CD14-positive monocyte (primary cell): ENCODE measurements around the gene LRP1B. TPM values are rescaled to one million over a fixed set of nuclear protein-coding genes. Genes with fewer than 3 reads are reported as not detected.

Experiments used
- DNase-seq, 3 donors: peaks; one replicate each; pipeline ENCODE4 v3.0.0-alpha.2; 2011 to 2022
- H2AFZ ChIP-seq: 2 replicates; pipeline ENCODE4 v1.6.0; 2012; ENCODE audit warnings: mild to moderate bottlenecking, low read depth, low read length, inconsistent platforms; ENCODE audit not compliant: insufficient read depth, poor library complexity, severe bottlenecking
- H3K27ac ChIP-seq, 2 donors: 1 replicate in 1 of 2; 2 replicates in 1 of 2; pipeline ENCODE4 v1.5.1; 2012 to 2013; ENCODE audit warnings: low read length in 2 of 2, control low read depth in 1 of 2, inconsistent platforms in 1 of 2, low read depth in 1 of 2, mild to moderate bottlenecking in 1 of 2
- H3K27me3 ChIP-seq, 2 donors: one replicate each; pipeline versions ENCODE4 v1.6.0 to v1.6.1; 2011 to 2013; ENCODE audit warnings: low read length in 2 of 2; ENCODE audit not compliant: control insufficient read depth in 2 of 2, insufficient read depth in 2 of 2
- H3K36me3 ChIP-seq, 2 donors: replicated peaks in 1 of 2; 1 replicate in 1 of 2; 2 replicates in 1 of 2; pipeline versions ENCODE4 v1.5.1 to v1.6.1; 2012 to 2013; ENCODE audit warnings: low read length in 2 of 2, control low read depth in 1 of 2, inconsistent platforms in 1 of 2, mild to moderate bottlenecking in 1 of 2; ENCODE audit not compliant: insufficient read depth in 2 of 2, control insufficient read depth in 1 of 2
- H3K4me1 ChIP-seq, 2 donors: 1 replicate in 1 of 2; 2 replicates in 1 of 2; pipeline versions ENCODE4 v1.5.1 to v1.6.1; 2012 to 2013; ENCODE audit warnings: low read length in 2 of 2, control low read depth in 1 of 2, inconsistent platforms in 1 of 2, mild to moderate bottlenecking in 1 of 2, moderate library complexity in 1 of 2; ENCODE audit not compliant: insufficient read depth in 2 of 2, control insufficient read depth in 1 of 2
- H3K4me2 ChIP-seq: replicated peaks from 2 replicates; pipeline ENCODE3; 2012; ENCODE audit warnings: low read length, moderate library complexity, mild to moderate bottlenecking; ENCODE audit not compliant: poor library complexity, severe bottlenecking; ENCODE audit errors: extremely low read depth
- H3K4me3 ChIP-seq, 3 experiments: fragments of 200-600 bp in 1 of 3; sonication (generic) in 1 of 3; replicated peaks in 1 of 3; 1 replicate in 2 of 3; 2 replicates in 1 of 3; pipeline ENCODE4 v1.5.1; 2011 to 2013; ENCODE audit warnings: low read length in 3 of 3, mild to moderate bottlenecking in 3 of 3, control low read depth in 2 of 3, low read depth in 2 of 3, inconsistent platforms in 1 of 3, moderate library complexity in 1 of 3
- H3K79me2 ChIP-seq: 2 replicates; pipeline ENCODE4 v1.6.0; 2012; ENCODE audit warnings: mild to moderate bottlenecking, control low read depth, inconsistent platforms, low read length, moderate library complexity; ENCODE audit not compliant: insufficient read depth
- H3K9ac ChIP-seq: 2 replicates; pipeline ENCODE4 v1.6.0; 2017; ENCODE audit warnings: low read length, mild to moderate bottlenecking; ENCODE audit not compliant: insufficient read depth, poor library complexity, severe bottlenecking
- H3K9me3 ChIP-seq, 2 donors: replicated peaks in 1 of 2; 1 replicate in 1 of 2; 2 replicates in 1 of 2; pipeline versions ENCODE4 v1.5.1 to v1.6.1; 2012 to 2013; ENCODE audit warnings: low read length in 2 of 2, control low read depth in 1 of 2; ENCODE audit not compliant: control insufficient read depth in 1 of 2, insufficient read depth in 1 of 2
- H4K20me1 ChIP-seq: 2 replicates; pipeline ENCODE4 v1.6.0; 2012; ENCODE audit warnings: mild to moderate bottlenecking, low read length, control low read depth, moderate library complexity; ENCODE audit not compliant: insufficient read depth
- H3K27ac Mint-ChIP-seq, 7 donors: one replicate each; pipeline ENCODE4 v1.8.0; 2020; ENCODE audit warnings: mild to moderate bottlenecking in 7 of 7, mixed read lengths in 7 of 7, moderate library complexity in 6 of 7, inconsistent platforms in 2 of 7
- H3K27me3 Mint-ChIP-seq, 3 donors: one replicate each; pipeline ENCODE4 v1.8.0; 2021 to 2022; ENCODE audit warnings: low read depth in 3 of 3, mild to moderate bottlenecking in 3 of 3, mixed read lengths in 3 of 3, moderate library complexity in 3 of 3, inconsistent platforms in 1 of 3
- H3K36me3 Mint-ChIP-seq, 2 donors: one replicate each; pipeline ENCODE4 v1.8.0; 2020; ENCODE audit warnings: mixed read lengths in 2 of 2, inconsistent platforms in 1 of 2, mild to moderate bottlenecking in 1 of 2
- H3K4me1 Mint-ChIP-seq: one replicate; pipeline ENCODE4 v1.8.0; 2020; ENCODE audit warnings: mild to moderate bottlenecking, mixed read lengths
- H3K4me3 Mint-ChIP-seq, 2 donors: one replicate each; pipeline ENCODE4 v1.8.0; 2020; ENCODE audit warnings: mild to moderate bottlenecking in 2 of 2, mixed read lengths in 2 of 2, moderate library complexity in 1 of 2
- H3K9me3 Mint-ChIP-seq, 7 donors: one replicate each; pipeline ENCODE4 v1.8.0; 2020 to 2022; ENCODE audit warnings: mixed read lengths in 7 of 7, mild to moderate bottlenecking in 6 of 7, moderate library complexity in 6 of 7, inconsistent platforms in 2 of 7
- WGBS: methylation state at CpG from one replicate; pipeline ENCODE4 v1.1.5; 2013; ENCODE audit warnings: missing lambda C conversion rate; ENCODE audit not compliant: insufficient coverage; 5-methylcytosine and 5-hydroxymethylcytosine counted together
- intact Hi-C, 2 donors: fragments of 100-400 bp; cut with micrococcal nuclease; formaldehyde crosslinking; loops; one replicate each; pipeline versions ENCODE4 v1.15.0 to v1.15.1; 2023
- polyA plus RNA-seq, 3 donors: library from polyadenylated mRNA; depleted of rRNA in 1 of 3; unstranded in 2 of 3; stranded (reverse) in 1 of 3; fragments of 300-500 nt in 2 of 3; fragments of >200 nt in 1 of 3; fragmentation: Illumina TruSeq in 2 of 3; gene quantifications; 1 replicate in 2 of 3; 2 replicates in 1 of 3; pipeline ENCODE4 v1.2.3, GENCODE V29; 2012 to 2021
- TF ChIP-seq, protein P1 (sequence below): fragments of 200-600 bp; IDR thresholded peaks from one replicate; pipeline ENCODE4 v1.8.0; 2022; ENCODE audit warnings: antibody characterized with exemption, mild to moderate bottlenecking

The LRP1B gene
- polyA plus RNA-seq, 3 donors, result not detected

DNA sequence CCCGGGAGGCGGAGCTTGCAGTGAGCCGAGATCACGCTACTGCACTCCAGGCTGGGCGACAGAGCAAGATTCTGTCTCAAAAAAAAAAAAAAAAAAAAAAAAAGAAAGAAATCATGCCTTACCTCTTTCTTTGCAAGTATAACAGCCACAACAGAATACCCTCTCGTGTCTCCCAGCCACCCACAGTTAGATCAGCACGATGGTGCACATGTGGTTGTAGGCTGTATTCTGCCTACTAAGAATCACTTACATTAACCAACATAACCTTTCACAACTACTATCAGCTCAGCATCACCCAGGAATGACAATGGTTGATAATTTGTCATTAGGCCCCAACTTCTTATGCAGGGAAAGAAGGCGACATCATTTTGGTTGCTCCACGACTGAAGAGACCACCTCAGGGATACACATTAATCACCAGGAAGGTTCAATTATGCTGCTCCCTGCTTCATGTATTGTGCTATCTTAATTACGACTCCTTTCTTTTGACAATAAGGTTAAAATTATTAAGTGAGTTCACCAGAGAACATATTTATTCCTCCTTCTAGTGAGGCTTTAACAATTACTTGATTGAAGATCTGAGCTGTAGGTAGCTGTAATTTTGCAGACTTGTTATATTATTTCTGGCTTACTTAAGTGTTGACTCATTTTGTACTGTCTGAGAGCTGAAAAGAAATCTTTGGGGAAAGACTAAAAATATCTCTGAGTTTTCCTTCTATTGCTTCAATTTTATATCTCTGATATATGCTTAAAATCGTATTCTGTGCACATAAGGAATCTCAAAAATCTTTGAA is 120.1 kb downstream of the LRP1B start:
- Histone ChIP-seq H3K27ac (no peak overlapping the region), H3K4me2 (no peak overlapping the region), H3K36me3 (no peaks in the 10 kb centered on the region), H4K20me1 (no peaks in the 10 kb centered on the region), H3K27me3 (no peaks in the 10 kb centered on the region), H3K9ac (no peak overlapping the region), H3K4me3 (no peak overlapping the region), H3K4me1 (no peaks in the 10 kb centered on the region), H3K9me3 (no peaks in the 10 kb centered on the region), H3K79me2 (no peaks in the 10 kb centered on the region), H2AFZ (no peak overlapping the region)
- Mint-ChIP-seq H3K27me3 (peaks cover 0 to 2% (median 0%) of the 10 kb centered on the region in 3 donors), H3K36me3 (no peaks in the 10 kb centered on the region), H3K4me1 (no peaks in the 10 kb centered on the region), H3K9me3 (peaks cover 0 to 7% (median 0%) of the 10 kb centered on the region in 7 donors), H3K4me3 (no peak overlapping the region), H3K27ac (no peak overlapping the region)
- 80% methylated on average over 2 of the region's 11 CpGs for WGBS
- intact Hi-C loops, result no loop called here
- TF ChIP-seq, protein P1, sequence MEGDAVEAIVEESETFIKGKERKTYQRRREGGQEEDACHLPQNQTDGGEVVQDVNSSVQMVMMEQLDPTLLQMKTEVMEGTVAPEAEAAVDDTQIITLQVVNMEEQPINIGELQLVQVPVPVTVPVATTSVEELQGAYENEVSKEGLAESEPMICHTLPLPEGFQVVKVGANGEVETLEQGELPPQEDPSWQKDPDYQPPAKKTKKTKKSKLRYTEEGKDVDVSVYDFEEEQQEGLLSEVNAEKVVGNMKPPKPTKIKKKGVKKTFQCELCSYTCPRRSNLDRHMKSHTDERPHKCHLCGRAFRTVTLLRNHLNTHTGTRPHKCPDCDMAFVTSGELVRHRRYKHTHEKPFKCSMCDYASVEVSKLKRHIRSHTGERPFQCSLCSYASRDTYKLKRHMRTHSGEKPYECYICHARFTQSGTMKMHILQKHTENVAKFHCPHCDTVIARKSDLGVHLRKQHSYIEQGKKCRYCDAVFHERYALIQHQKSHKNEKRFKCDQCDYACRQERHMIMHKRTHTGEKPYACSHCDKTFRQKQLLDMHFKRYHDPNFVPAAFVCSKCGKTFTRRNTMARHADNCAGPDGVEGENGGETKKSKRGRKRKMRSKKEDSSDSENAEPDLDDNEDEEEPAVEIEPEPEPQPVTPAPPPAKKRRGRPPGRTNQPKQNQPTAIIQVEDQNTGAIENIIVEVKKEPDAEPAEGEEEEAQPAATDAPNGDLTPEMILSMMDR, result no peak
- DNase-seq, result no peak

DNA sequence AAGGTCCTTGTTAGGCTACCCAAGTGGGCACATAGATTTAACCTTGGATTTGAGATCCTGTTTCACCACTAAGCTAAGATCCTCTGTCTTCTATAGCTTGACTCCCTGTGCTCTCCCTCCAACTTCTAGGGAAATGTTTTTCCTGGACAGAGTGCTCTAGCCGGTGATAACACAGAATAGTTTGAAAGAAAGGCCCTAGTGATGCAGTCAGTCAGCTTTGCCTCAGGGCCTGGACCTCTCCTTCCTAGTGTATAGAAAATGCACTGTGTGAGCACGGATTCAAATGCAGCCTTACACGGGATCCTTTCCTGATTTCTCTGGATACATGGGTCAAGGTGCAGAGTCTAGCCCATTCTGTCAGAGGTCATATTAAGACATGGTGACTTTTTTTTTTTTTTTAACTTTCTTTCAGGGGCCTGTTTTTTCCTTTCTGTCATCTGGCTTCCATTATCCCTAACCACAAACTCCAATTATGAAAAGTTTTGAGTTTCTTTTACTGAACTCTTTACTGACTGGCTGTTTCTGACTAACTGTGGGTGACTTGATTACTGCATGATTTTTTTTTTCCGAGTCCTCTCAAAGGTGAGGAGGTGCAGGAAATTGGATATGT is 122.6 kb downstream of the LRP1B start:
- DNase-seq, result no peak
- H3K9me3 ChIP-seq, result peaks cover 0 to 3% of the 10 kb centered on the region in 2 donors
- Mint-ChIP-seq H3K4me3 (no peak overlapping the region), H3K27me3 (peaks cover 0 to 2% (median 0%) of the 10 kb centered on the region in 3 donors), H3K4me1 (no peaks in the 10 kb centered on the region), H3K9me3 (peaks cover 0 to 9% (median 0%) of the 10 kb centered on the region in 7 donors), H3K27ac (no peak overlapping the region), H3K36me3 (no peaks in the 10 kb centered on the region)
- H3K36me3 ChIP-seq, result no peaks in the 10 kb centered on the region
- H3K9ac ChIP-seq, result no peak overlapping the region
- no peak overlapping the region for H3K4me3 ChIP-seq
- H4K20me1 ChIP-seq, result no peaks in the 10 kb centered on the region
- H3K27me3 ChIP-seq, result no peaks in the 10 kb centered on the region
- intact Hi-C loops, result no loop called here
- TF ChIP-seq, protein P1, result no peak
- no peak overlapping the region for H3K4me2 ChIP-seq
- WGBS, result 86% methylated on average over 1 of the region's 4 CpGs
- no peaks in the 10 kb centered on the region for H3K79me2 ChIP-seq
- H2AFZ ChIP-seq, result no peak overlapping the region
- H3K4me1 ChIP-seq, result no peaks in the 10 kb centered on the region
- no peak overlapping the region for H3K27ac ChIP-seq
